Muscle layer of duodenum (tissue), 2 donors: ENCODE measurements around the gene STPG3.
A peak's percentile ranks its signal among the peaks of the same experiment; 100 is the strongest.
"Not testable (repeated sequence)": the region's sequence is repeated elsewhere in the genome, so short reads cannot be mapped to it uniquely, and the experiment has no call there.

ENCODE experiments used
- H3K27ac ChIP-seq: one replicate; pipeline ENCODE4 v1.7.0; 2013; ENCODE audit warnings: mild to moderate bottlenecking, low read length
- H3K27me3 ChIP-seq: one replicate; pipeline ENCODE4 v1.7.0; 2013; ENCODE audit warnings: low read depth, mild to moderate bottlenecking, control low read depth, low read length
- H3K36me3 ChIP-seq, 2 donors: one replicate each; pipeline ENCODE4 v1.7.0; 2013; ENCODE audit warnings: low read length in 2 of 2, control low read depth in 1 of 2, mild to moderate bottlenecking in 1 of 2; ENCODE audit not compliant: insufficient read depth in 2 of 2, control insufficient read depth in 1 of 2
- H3K4me1 ChIP-seq, 2 donors: one replicate each; pipeline ENCODE4 v1.7.0; 2013; ENCODE audit warnings: low read length in 2 of 2, mild to moderate bottlenecking in 2 of 2, control low read depth in 1 of 2, moderate library complexity in 1 of 2; ENCODE audit not compliant: insufficient read depth in 2 of 2, control insufficient read depth in 1 of 2
- H3K4me3 ChIP-seq, 2 donors: one replicate each; pipeline ENCODE4 v1.7.0; 2013; ENCODE audit warnings: low read length in 2 of 2, low read depth in 1 of 2, mild to moderate bottlenecking in 1 of 2
- H3K9me3 ChIP-seq, 2 donors: one replicate each; pipeline ENCODE4 v1.7.0; 2013; ENCODE audit warnings: low read length in 2 of 2, control low read depth in 1 of 2, mild to moderate bottlenecking in 1 of 2; ENCODE audit not compliant: control insufficient read depth in 1 of 2
- donor health status: healthy.

The STPG3 gene

DNA sequence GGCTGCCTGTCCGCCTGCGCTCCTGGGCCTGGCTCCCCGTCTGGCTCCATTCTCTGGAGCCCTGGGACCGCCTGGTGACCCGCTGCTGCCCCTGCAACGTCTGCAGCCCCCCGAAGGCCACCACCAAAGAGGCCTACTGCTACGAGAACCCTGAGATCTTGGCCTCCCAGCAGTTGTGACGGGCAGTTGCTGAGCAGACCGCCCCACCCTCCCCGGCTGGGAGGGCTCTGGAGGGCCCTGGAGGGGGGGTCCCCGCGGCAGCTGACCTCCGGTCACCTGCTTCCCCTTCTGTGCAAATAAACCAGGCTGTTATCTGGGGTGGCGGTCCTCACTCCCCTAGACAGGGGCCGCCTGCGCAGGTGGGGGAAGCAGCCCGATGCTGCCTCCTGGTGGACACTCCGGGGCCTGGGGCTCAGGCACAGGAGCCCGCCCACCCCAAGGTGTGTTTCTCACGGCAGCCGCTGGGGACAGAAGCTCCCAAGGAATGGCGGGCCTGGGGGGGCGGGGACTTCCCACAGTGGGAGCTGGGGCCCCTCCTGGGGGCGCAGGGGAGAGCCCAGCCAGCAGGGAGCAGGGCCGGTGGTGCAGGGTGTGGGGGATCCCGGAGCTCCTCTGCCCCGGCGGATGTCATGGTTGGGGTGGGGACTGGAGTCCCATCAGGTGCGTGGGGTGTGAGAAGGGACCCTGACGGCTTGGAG lies 14.7 kb upstream of the STPG3 start:
- Histone ChIP-seq H3K4me3 (peak overlapping the region in 1 of 2 donors; percentile 54), H3K27ac (no peak overlapping the region)

DNA sequence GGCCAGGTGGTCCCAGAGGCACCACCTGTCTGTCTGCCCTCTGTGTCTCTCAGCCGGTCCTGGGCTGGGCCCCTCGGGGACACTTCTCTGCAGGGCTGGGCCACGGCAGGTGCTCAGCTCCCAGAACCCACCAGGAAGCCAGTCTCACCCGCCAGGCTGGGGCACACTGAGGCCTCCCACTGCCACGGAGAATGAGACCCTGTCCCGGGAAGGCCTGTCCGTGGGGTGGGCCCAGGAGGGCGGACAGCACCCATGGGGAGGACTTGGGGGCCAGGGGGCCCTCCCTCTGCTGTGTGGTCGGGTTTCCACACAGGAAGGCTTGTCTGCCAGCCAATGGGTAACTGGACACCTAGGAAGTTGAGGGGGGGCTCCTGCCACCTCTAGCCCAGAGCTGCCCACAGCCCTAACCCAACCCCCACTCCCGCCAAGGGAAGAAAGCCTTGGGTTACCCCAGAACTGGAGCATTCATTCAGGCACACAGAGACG lies 14.1 kb upstream of the STPG3 start:
- Histone ChIP-seq H3K27ac (no peak overlapping the region), H3K4me3 (peak overlapping the region in 1 of 2 donors; percentile 54), H3K27me3 (no peaks in the 10 kb centered on the region)

More for the DNA sequence above, 14.7 kb upstream of the STPG3 start:
- Histone ChIP-seq H3K27me3 (no peaks in the 10 kb centered on the region), H3K9me3 (no peaks in the 10 kb centered on the region), H3K4me1 (peaks cover 0 to 44% of the 10 kb centered on the region in 2 donors), H3K36me3 (no peaks in the 10 kb centered on the region)

DNA sequence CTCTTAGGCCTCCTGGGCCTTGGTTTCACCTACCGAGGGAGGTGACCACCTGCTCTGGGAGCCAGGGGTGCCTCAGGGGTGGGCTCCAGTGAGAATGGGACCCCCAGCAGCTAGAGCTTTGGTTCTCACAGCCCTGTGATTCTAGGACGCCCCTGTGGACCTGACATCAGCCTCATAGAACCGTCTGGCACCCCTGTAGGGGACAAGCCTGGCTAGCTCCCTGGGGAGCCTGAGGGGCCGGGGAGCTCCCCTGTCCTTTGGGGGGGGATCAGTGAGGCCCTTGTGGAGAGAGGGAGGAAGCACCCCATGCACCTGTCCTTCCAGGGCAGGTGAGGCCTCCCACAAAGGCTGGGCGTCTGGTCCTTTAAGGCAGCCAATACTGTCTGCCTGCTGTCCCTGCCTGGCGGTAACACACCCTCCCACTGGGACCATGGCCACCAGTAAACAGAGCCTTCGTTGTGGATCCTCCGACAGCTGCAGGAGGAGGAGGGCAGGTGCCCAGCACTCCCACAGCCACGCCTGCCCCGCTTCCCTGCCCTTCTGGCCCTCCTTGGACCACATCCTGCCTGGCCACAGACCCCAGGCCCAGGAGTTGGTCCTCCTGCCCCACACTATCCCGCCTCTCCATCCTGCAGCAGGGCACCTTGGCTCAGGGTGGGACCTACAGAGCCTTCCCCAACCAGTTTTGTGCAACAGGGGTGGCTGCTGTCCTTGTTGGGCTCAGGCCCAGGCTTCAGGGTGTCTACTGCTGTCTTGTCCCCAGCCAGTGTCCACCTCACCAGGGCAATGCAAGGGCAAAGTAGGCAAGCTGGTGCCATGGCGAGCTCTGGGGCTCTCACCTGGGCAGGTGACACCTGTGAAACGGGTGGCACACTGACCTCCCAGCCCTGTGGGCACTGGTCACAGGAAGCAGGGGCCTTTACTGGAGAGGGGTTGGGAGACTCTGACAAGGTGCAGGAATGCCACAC lies 13.0 kb upstream of the STPG3 start:
- Histone ChIP-seq H3K4me1 (peaks cover 0 to 56% of the 10 kb centered on the region in 2 donors), H3K9me3 (no peaks in the 10 kb centered on the region), H3K4me3 (no peak overlapping the region), H3K27ac (no peak overlapping the region), H3K27me3 (no peaks in the 10 kb centered on the region), H3K36me3 (peaks cover 0 to 4% of the 10 kb centered on the region in 2 donors)

More for the DNA sequence above, 14.1 kb upstream of the STPG3 start:
- H3K4me1 ChIP-seq: peaks cover 0 to 45% of the 10 kb centered on the region in 2 donors
- H3K36me3 ChIP-seq: no peaks in the 10 kb centered on the region
- H3K9me3 ChIP-seq: no peaks in the 10 kb centered on the region

- peak overlapping the region; percentile 69 for H3K27ac ChIP-seq
- H3K4me3 ChIP-seq: peak overlapping the region; percentile 39 to 83
- not testable (repeated sequence) for H3K27me3 ChIP-seq, H3K9me3 ChIP-seq
- H3K36me3 ChIP-seq: peaks cover 0 to 10% of the 10 kb centered on the region in 2 donors
- H3K4me1 ChIP-seq: peaks cover 0 to 66% of the 10 kb centered on the region in 2 donors
Observed at GRCh38 chr9:137239541-137240200, 11.4 kb upstream of the STPG3 start.

DNA sequence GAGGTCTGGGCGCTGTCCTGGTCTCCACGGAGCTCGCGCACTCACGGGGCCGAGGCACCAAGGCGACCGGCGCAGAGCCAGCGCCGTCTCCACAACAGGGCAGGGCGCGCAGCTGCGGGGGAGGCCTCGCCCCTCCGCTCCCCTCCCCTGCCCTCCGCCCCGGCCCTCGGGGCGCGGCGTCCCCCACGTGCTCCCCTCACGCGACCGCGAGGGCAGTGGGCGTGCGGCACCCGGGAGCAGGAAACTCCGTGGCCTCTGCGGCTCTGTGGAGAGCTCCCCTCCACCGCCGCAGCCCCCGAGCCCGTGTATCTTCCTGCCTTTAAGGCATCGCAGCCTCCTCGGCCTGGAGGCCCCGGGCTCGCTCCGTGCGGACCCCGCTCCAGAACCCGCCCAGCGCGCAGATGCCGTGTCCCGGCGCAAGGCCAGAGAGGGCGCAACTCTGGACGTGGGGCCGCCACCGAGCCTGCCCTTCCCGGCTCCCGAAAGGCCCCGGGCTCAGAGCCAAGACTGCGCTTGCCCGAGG lies 10.7 kb upstream of the STPG3 start:
- Histone ChIP-seq H3K27me3 (no peaks in the 10 kb centered on the region), H3K9me3 (no peaks in the 10 kb centered on the region), H3K27ac (peak overlapping the region; percentile 69), H3K36me3 (peaks cover 0 to 10% of the 10 kb centered on the region in 2 donors), H3K4me1 (peaks cover 0 to 64% of the 10 kb centered on the region in 2 donors), H3K4me3 (peak overlapping the region; percentile 39 to 83)

DNA sequence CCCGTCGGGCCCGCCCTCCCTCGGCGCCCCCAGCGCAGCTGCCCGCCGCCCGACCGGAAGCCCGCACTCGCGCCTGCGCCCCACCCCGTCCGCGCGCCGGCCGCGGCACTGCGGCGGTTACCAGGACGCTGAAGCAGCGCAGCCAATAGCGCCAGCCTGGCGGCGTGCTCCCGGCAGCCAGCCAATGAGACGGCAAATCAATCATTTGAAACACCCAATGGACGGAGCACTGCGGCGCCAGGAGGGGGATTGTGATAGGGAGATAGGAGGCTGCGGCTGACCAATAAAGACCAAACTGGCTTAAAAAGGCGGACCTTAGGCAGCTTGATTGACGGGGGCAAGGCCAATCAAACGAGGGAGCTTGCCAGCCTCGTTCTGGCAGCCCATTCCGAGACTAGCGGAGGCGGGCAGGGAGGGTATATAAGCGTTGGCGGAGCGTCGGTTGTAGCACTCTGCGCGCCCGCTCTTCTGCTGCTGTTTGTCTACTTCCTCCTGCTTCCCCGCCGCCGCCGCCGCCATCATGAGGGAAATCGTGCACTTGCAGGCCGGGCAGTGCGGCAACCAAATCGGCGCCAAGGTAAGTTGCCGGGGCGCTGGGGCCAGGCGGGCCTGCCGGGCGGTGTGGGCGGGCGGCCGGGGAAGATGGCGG lies 10.1 kb upstream of the STPG3 start, which contains the start of gene TUBB4B:
TSS of gene TUBB4B (plus strand) at position 447 of the 649 bp plus-strand sequence. CDS start at position 521, 74 bp downstream.
- peaks cover 0 to 10% of the 10 kb centered on the region in 2 donors for H3K36me3 ChIP-seq
- no peaks in the 10 kb centered on the region for H3K27me3 ChIP-seq
- peak within 1 kb of the TSS; percentile 79 for H3K27ac ChIP-seq
- peak within 1 kb of the TSS; percentile 74 to 83 for H3K4me3 ChIP-seq
- H3K4me1 ChIP-seq: peaks cover 0 to 58% of the 10 kb centered on the region in 2 donors
- no peaks in the 10 kb centered on the region for H3K9me3 ChIP-seq

DNA sequence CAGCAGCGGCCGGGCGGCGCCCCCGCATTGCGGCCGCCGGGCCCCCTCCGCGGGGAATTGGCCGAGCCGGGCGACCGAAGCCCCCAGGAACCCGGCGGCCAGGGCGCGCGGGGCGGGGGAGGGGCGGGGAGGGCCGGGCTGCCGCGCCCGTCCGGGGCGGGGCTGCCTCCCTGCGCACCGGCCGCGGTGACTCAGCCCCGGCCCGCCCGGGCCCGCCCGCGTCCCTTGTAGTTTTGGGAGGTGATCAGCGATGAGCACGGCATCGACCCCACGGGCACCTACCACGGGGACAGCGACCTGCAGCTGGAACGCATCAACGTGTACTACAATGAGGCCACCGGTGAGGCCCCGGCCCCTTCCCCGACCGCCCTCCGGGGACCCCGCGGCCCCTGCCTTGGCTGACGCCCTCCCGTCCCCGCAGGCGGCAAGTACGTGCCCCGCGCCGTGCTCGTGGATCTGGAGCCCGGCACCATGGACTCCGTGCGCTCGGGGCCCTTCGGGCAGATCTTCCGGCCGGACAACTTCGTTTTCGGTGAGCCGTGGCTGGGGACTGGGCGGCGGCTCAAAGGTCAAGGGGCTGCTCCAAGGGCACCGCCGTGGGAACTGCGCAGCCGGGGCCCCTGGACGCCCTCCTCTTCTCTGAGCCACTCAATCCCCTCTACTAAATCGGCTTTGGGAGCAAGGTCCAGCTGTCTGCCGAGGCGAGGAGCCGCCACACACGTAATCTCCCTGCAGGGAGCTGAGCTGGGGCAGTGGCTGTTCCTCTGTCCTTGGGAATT lies 9.4 kb upstream of the STPG3 start:
- Histone ChIP-seq H3K27me3 (no peaks in the 10 kb centered on the region), H3K36me3 (peaks cover 0 to 10% of the 10 kb centered on the region in 2 donors), H3K4me1 (peaks cover 0 to 51% of the 10 kb centered on the region in 2 donors), H3K4me3 (peak overlapping the region; percentile 74 to 82), H3K27ac (peak overlapping the region; percentile 79), H3K9me3 (no peaks in the 10 kb centered on the region)

DNA sequence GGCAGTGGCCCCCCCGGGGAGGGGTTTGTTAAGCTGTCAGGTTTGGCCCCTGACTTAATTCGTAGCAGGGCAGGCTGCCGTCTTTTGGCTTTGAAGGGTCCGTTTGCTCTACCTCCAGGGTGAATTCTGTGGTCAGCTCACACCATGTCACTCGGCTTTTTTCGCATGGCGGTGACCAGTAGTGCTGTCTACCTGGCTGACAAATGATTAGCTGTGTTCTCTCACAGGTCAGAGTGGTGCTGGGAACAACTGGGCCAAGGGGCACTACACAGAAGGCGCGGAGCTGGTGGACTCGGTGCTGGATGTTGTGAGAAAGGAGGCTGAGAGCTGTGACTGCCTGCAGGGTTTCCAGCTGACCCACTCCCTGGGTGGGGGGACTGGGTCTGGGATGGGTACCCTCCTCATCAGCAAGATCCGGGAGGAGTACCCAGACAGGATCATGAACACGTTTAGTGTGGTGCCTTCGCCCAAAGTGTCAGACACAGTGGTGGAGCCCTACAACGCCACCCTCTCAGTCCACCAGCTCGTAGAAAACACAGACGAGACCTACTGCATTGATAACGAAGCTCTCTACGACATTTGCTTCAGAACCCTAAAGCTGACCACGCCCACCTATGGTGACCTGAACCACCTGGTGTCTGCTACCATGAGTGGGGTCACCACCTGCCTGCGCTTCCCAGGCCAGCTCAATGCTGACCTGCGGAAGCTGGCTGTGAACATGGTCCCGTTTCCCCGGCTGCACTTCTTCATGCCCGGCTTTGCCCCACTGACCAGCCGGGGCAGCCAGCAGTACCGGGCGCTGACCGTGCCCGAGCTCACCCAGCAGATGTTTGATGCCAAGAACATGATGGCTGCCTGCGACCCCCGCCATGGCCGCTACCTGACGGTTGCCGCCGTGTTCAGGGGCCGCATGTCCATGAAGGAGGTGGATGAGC lies 8.6 kb upstream of the STPG3 start:
- H3K4me3 ChIP-seq: peak overlapping the region; percentile 74 to 82
- H3K27ac ChIP-seq: peak overlapping the region; percentile 79
- H3K36me3 ChIP-seq: peaks cover 0 to 10% of the 10 kb centered on the region in 2 donors
- peaks cover 0 to 43% of the 10 kb centered on the region in 2 donors for H3K4me1 ChIP-seq
- no peaks in the 10 kb centered on the region for H3K9me3 ChIP-seq
- H3K27me3 ChIP-seq: no peaks in the 10 kb centered on the region

DNA sequence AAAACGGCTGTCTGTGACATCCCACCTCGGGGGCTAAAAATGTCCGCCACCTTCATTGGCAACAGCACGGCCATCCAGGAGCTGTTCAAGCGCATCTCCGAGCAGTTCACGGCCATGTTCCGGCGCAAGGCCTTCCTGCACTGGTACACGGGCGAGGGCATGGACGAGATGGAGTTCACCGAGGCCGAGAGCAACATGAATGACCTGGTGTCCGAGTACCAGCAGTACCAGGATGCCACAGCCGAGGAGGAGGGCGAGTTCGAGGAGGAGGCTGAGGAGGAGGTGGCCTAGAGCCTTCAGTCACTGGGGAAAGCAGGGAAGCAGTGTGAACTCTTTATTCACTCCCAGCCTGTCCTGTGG lies 7.8 kb upstream of the STPG3 start:
- not testable (repeated sequence) for H3K9me3 ChIP-seq, H3K27me3 ChIP-seq, H3K27ac ChIP-seq
- H3K4me1 ChIP-seq: peaks cover 0 to 36% of the 10 kb centered on the region in 2 donors
- H3K36me3 ChIP-seq: peaks cover 0 to 10% of the 10 kb centered on the region in 2 donors
- peak overlapping the region in 1 of 2 donors; percentile 33 for H3K4me3 ChIP-seq
